K562 (cell line): ENCODE measurements around the gene HPCAL1. TPM values are rescaled to one million over a fixed set of nuclear protein-coding genes. Genes with fewer than 3 reads are reported as not detected.

Experiments
- ARID1B ChIP-seq: fragments of 450-650 bp; IDR thresholded peaks from 2 replicates; pipeline ENCODE4 v1.6.1; 2016; ENCODE audit warnings: antibody characterized with exemption, mild to moderate bottlenecking, inconsistent platforms
- ATF4 ChIP-seq: fragments of 450-650 bp; formaldehyde crosslinking; IDR thresholded peaks from 2 replicates; pipeline ENCODE4 v1.4.0; 2022; ENCODE audit warnings: mild to moderate bottlenecking, moderate library complexity
- DMBX1 ChIP-seq: fragments of 250-450 bp; sonication (Bioruptor Pico); IDR thresholded peaks from 2 replicates; pipeline ENCODE4 v1.8.0; 2022; ENCODE audit warnings: inconsistent platforms, mild to moderate bottlenecking, moderate library complexity, borderline replicate concordance
- HNRNPH1 ChIP-seq: fragments of 200-400 bp; formaldehyde crosslinking; optimal IDR thresholded peaks from 2 replicates; pipeline ENCODE3; 2017; ENCODE audit warnings: low read depth, mild to moderate bottlenecking, low read length, moderate library complexity
- JUNB ChIP-seq: fragments of 450-650 bp; formaldehyde crosslinking; conservative IDR thresholded peaks from 2 replicates; pipeline ENCODE4 v1.4.0; 2020; ENCODE audit warnings: mild to moderate bottlenecking
- MITF ChIP-seq: IDR thresholded peaks from 2 replicates; pipeline ENCODE4 v1.6.1; 2014; ENCODE audit warnings: antibody characterized with exemption
- MYBL2 ChIP-seq, 2 experiments: fragments of 450-650 bp in 1 of 2; sonication (generic) in 1 of 2; formaldehyde crosslinking in 1 of 2; IDR thresholded peaks; 2 replicates each; pipeline versions ENCODE4 v1.6.1 to v1.8.1; 2017 to 2022; ENCODE audit warnings: borderline replicate concordance in 1 of 2, inconsistent platforms in 1 of 2, low read depth in 1 of 2, mild to moderate bottlenecking in 1 of 2, missing genetic modification reagents in 1 of 2, moderate library complexity in 1 of 2
- MYC ChIP-seq, 2 experiments: fragments of 250-450 bp in 1 of 2; sonication (Bioruptor Pico) in 1 of 2; IDR thresholded peaks; 2 replicates each; pipeline versions ENCODE4 v1.5.1 to v1.6.1; 2012 to 2021; ENCODE audit warnings: low read depth in 2 of 2, borderline replicate concordance in 1 of 2, improper control_type of control experiment in 1 of 2, low read length in 1 of 2, mild to moderate bottlenecking in 1 of 2, moderate library complexity in 1 of 2
- POLR2A ChIP-seq: fragments of 450-650 bp; conservative IDR thresholded peaks from 2 replicates; pipeline ENCODE4 v1.6.1; 2016
- RNF2 ChIP-seq: sonication (generic); IDR thresholded peaks from 2 replicates; pipeline ENCODE4 v1.6.1; 2016
- SFPQ ChIP-seq: fragments of 200-400 bp; formaldehyde crosslinking; IDR thresholded peaks from 2 replicates; pipeline ENCODE4 v1.6.1; 2017; ENCODE audit warnings: mild to moderate bottlenecking, low read depth, low read length, moderate library complexity
- SIRT6 ChIP-seq: IDR thresholded peaks from one replicate; pipeline ENCODE4 v1.6.1; 2012; ENCODE audit warnings: low read depth, mild to moderate bottlenecking, control low read depth, inconsistent platforms, low read length, moderate library complexity
- SMARCB1 ChIP-seq: IDR thresholded peaks from 2 replicates; pipeline ENCODE4 v1.6.1; 2011; ENCODE audit warnings: improper control_type of control experiment, low read depth; ENCODE audit not compliant: insufficient read length
- ZBTB2 ChIP-seq: fragments of 450-650 bp; IDR thresholded peaks from 2 replicates; pipeline ENCODE4 v1.6.1; 2016; ENCODE audit warnings: antibody characterized with exemption
- ZMIZ1 ChIP-seq, 2 experiments: fragments of 150-350 bp in 1 of 2; IDR thresholded peaks; 2 replicates each; pipeline ENCODE4 v1.6.1; 2012 to 2016; ENCODE audit warnings: low read depth in 2 of 2, low read length in 2 of 2, mild to moderate bottlenecking in 1 of 2, moderate library complexity in 1 of 2
- polyA plus RNA-seq, 8 experiments: library from polyadenylated mRNA; depleted of rRNA in 4 of 8; stranded (reverse) in 5 of 8; unstranded in 3 of 8; fragments of >200 nt; fragmentation: Nextera tagmentation in 2 of 8; fragmentation: Illumina TruSeq in 1 of 8; extraction: Ambion mirVana in 2 of 8; extraction: Trizol in 1 of 8; gene quantifications; 2 replicates each; pipeline versions ENCODE4 v1.2.1 to v1.2.3, GENCODE V29; 2011 to 2014; ENCODE audit warnings: inconsistent platforms in 1 of 8, missing spikeins in 1 of 8
- total RNA-seq, 7 experiments: library from RNA; depleted of rRNA in 6 of 7; stranded (reverse); fragments of >200 nt in 6 of 7; fragmentation: Illumina TruSeq in 2 of 7; extraction: Trizol in 2 of 7; gene quantifications; 2 replicates each; pipeline versions ENCODE4 v1.2.1 to v1.2.3, GENCODE V29; 2011 to 2021; ENCODE audit warnings: low replicate concordance in 1 of 7

Gene HPCAL1
- total and polyA plus RNA-seq, 9 of the 15 experiments (the other 6 are each of a cell fraction or from before 2014, with no cell fraction given) = 2.7 to 65.5 (median 23.9) TPM

GRCh38 chr2:10318345-10318744 is 15.6 kb downstream of the HPCAL1 start (continued):
- TF ChIP-seq MITF = peak; percentile 76
- peak; percentile 57; the same call in 1 of the 2 replicates for TF ChIP-seq ARID1B
- TF ChIP-seq ZMIZ1 (IDR thresholded peaks at IDR 0.05; ENCODE audit: low read depth in 2 of 2, low read length in 2 of 2) = no peak
- TF ChIP-seq POLR2A = no peak
- no peak for TF ChIP-seq ATF4 (CRISPR knock-in tag)
- no peak for TF ChIP-seq JUNB (CRISPR knock-in tag)
- no peak for TF ChIP-seq DMBX1
- no peak for TF ChIP-seq MYBL2 (IDR thresholded peaks at IDR 0.05; ENCODE audit: low read depth)
- no peak for TF ChIP-seq MYBL2 (CRISPR knock-in tag; IDR thresholded peaks at IDR 0.05; ENCODE audit: borderline replicate concordance)
- TF ChIP-seq SFPQ = no peak
- no peak for TF ChIP-seq ZBTB2
- peak; percentile 65 for TF ChIP-seq MYC (IDR thresholded peaks at IDR 0.05; ENCODE audit: low read depth, low read length)
- no peak for TF ChIP-seq MYC (CRISPR knock-in tag; IDR thresholded peaks at IDR 0.05; ENCODE audit: borderline replicate concordance, low read depth)
- TF ChIP-seq SMARCB1 = no peak
- TF ChIP-seq SIRT6 = no peak
- TF ChIP-seq HNRNPH1 = no peak
- no peak for TF ChIP-seq RNF2
